NCI-H2029 (cell line): ENCODE results near the gene ARSK.

Source experiments
- DNase-seq: peaks from one replicate; lab custom pipeline; 2025; lab: John Stamatoyannopoulos, UW

The ARSK gene

GRCh38 chr5:95554647-95555548 is at the start of gene ARSK, which contains the start of gene SKIC3:
ARSK (plus strand) TSS chr5:95555101; CDS start chr5:95555279, 178 bp downstream.
SKIC3 (minus strand) TSS chr5:95554977; CDS start chr5:95547150, 7,827 bp downstream.
- peak; percentile 95 for DNase-seq

GRCh38 chr5:95508550-95508949 is 46.4 kb upstream of the ARSK start:
- DNase-seq, result no peak

- DNase-seq, result no peak
Observed at GRCh38 chr5:95511606-95512005, 43.3 kb upstream of the ARSK start.

GRCh38 chr5:95518417-95518816 is 36.5 kb upstream of the ARSK start:
- no peak for DNase-seq

- DNase-seq, result no peak
Observed at GRCh38 chr5:95519151-95519550, 35.8 kb upstream of the ARSK start.

GRCh38 chr5:95519681-95520080 is 35.2 kb upstream of the ARSK start:
- no peak for DNase-seq

- DNase-seq, result no peak
Observed at GRCh38 chr5:95520206-95520605, 34.7 kb upstream of the ARSK start.

GRCh38 chr5:95524423-95524822 is 30.5 kb upstream of the ARSK start:
- DNase-seq, result no peak

- DNase-seq, result no peak
Observed at GRCh38 chr5:95526871-95527270, 28.0 kb upstream of the ARSK start.

GRCh38 chr5:95528565-95528964 is 26.3 kb upstream of the ARSK start:
- DNase-seq, result no peak

GRCh38 chr5:95530416-95530815 is 24.5 kb upstream of the ARSK start:
- no peak for DNase-seq

GRCh38 chr5:95531491-95531890 is 23.4 kb upstream of the ARSK start:
- DNase-seq, result no peak

- no peak for DNase-seq
Observed at GRCh38 chr5:95532415-95532814, 22.5 kb upstream of the ARSK start.

GRCh38 chr5:95533106-95533505 is 21.8 kb upstream of the ARSK start:
- no peak for DNase-seq

- DNase-seq, result no peak
Observed at GRCh38 chr5:95533761-95534160, 21.1 kb upstream of the ARSK start.

- no peak for DNase-seq
Observed at GRCh38 chr5:95537501-95537900, 17.4 kb upstream of the ARSK start.

- DNase-seq, result no peak
Observed at GRCh38 chr5:95543017-95543705, 11.7 kb upstream of the ARSK start.

- no peak for DNase-seq
Observed at GRCh38 chr5:95549030-95549429, 5.9 kb upstream of the ARSK start.

GRCh38 chr5:95554331-95554646 is 612 bp upstream of the ARSK start:
- no peak for DNase-seq

- no peak for DNase-seq
Observed at GRCh38 chr5:95555553-95555952, 652 bp downstream of the ARSK start.

- DNase-seq, result no peak
Observed at GRCh38 chr5:95557841-95558240, 2.9 kb downstream of the ARSK start.

- no peak for DNase-seq
Observed at GRCh38 chr5:95562282-95562681, 7.4 kb downstream of the ARSK start.

- no peak for DNase-seq
Observed at GRCh38 chr5:95563367-95563766, 8.5 kb downstream of the ARSK start.
